Activated T-helper 1 cell treated with anti-CD3 and anti-CD28 coated beads, Interleukin-12 subunit alpha, Interleukin-12 subunit beta, Interleukin-2, Interleukin-4 antibody, amounts not matched to agents 30 ng/mL and 10 ng/mL and 1 ng/mL, durations not matched to agents 14 hours and 24 hours and 36 hours (primary cell): ENCODE data around the gene EPHB1. TPM values are rescaled to one million over a fixed set of nuclear protein-coding genes. Genes with fewer than 3 reads are reported as not detected.
"Not testable (repeated sequence)": the region's sequence is repeated elsewhere in the genome, so short reads cannot be mapped to it uniquely, and the experiment has no call there.

Source experiments
- DNase-seq: peaks from one replicate; pipeline ENCODE4 v3.0.0; 2021; ENCODE audit warnings: low spot score
- H3K27ac Mint-ChIP-seq: one replicate; pipeline ENCODE4 v1.8.0; 2021; ENCODE audit warnings: mild to moderate bottlenecking, mixed read lengths
- H3K27me3 Mint-ChIP-seq: one replicate; pipeline ENCODE4 v1.8.0; 2022; ENCODE audit warnings: mild to moderate bottlenecking, moderate library complexity, mixed read lengths; ENCODE audit not compliant: insufficient read depth
- H3K36me3 Mint-ChIP-seq: one replicate; pipeline ENCODE4 v1.8.0; 2021; ENCODE audit warnings: low read depth, mixed read lengths
- H3K4me1 Mint-ChIP-seq: one replicate; pipeline ENCODE4 v1.8.0; 2021; ENCODE audit warnings: low read depth, mixed read lengths
- H3K4me3 Mint-ChIP-seq: one replicate; pipeline ENCODE4 v1.8.0; 2021; ENCODE audit warnings: mild to moderate bottlenecking, moderate library complexity, mixed read lengths
- H3K9me3 Mint-ChIP-seq: one replicate; pipeline ENCODE4 v1.8.0; 2021; ENCODE audit warnings: mixed read lengths
- intact Hi-C: fragments of 100-400 bp; cut with micrococcal nuclease; formaldehyde crosslinking; loops from one replicate; pipeline ENCODE4 v1.15.1; 2024
- total RNA-seq: library from RNA; stranded (reverse); gene quantifications from 2 replicates; pipeline ENCODE4 v1.2.3, GENCODE V29; 2022

EPHB1 gene
- total RNA-seq, 1 donor from 2014 or later, result 5.2 TPM

GRCh38 chr3:135033737-135034136 is 238.7 kb downstream of the EPHB1 start:
- intact Hi-C loops, result no loop called here
- DNase-seq, result no peak
- no peak overlapping the region for H3K4me3 Mint-ChIP-seq
- H3K36me3 Mint-ChIP-seq, result no peaks in the 10 kb centered on the region
- no peak overlapping the region for H3K27ac Mint-ChIP-seq
- H3K4me1 Mint-ChIP-seq, result no peaks in the 10 kb centered on the region
- H3K9me3 Mint-ChIP-seq, result no peaks in the 10 kb centered on the region
- peaks cover 10% of the 10 kb centered on the region for H3K27me3 Mint-ChIP-seq

GRCh38 chr3:135034291-135034768 is 239.3 kb downstream of the EPHB1 start:
- H3K27me3 Mint-ChIP-seq, result peaks cover 10% of the 10 kb centered on the region
- DNase-seq, result no peak
- H3K27ac Mint-ChIP-seq, result no peak overlapping the region
- intact Hi-C loops, result no loop called here
- no peaks in the 10 kb centered on the region for H3K9me3 Mint-ChIP-seq
- no peak overlapping the region for H3K4me3 Mint-ChIP-seq
- no peaks in the 10 kb centered on the region for H3K4me1 Mint-ChIP-seq
- H3K36me3 Mint-ChIP-seq, result no peaks in the 10 kb centered on the region

DNA sequence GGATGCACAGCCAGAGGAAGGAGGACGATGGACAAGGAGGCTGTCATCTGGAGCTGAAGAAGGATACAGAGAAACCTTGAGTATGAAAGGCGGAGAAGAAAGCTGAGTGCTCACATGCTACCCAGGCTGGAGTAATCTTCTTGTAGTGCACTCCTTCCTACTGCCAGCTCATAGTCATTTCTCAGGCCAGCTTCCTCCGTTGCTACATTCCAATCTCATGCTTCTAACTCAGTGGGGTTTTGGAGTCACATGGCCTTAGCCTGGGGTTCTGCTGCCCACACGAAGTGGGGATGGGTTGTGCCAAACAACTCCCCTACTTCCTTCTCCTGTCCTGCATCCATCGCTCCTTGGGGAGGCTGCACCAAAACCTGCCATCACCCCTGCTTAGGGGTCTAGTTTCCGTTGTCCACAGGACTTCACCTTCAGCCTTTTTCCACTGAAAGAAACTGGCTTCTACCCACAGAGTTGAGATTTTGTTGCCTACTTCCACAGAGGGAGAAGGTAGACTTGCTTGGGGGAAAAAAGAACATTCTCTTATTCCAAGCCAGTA is 239.9 kb downstream of the EPHB1 start:
- intact Hi-C loops, result no loop called here
- no peak overlapping the region for H3K27ac Mint-ChIP-seq
- no peak for DNase-seq
- H3K36me3 Mint-ChIP-seq, result no peaks in the 10 kb centered on the region
- no peak overlapping the region for H3K4me3 Mint-ChIP-seq
- H3K9me3 Mint-ChIP-seq, result no peaks in the 10 kb centered on the region
- peaks cover 10% of the 10 kb centered on the region for H3K27me3 Mint-ChIP-seq
- no peaks in the 10 kb centered on the region for H3K4me1 Mint-ChIP-seq

DNA sequence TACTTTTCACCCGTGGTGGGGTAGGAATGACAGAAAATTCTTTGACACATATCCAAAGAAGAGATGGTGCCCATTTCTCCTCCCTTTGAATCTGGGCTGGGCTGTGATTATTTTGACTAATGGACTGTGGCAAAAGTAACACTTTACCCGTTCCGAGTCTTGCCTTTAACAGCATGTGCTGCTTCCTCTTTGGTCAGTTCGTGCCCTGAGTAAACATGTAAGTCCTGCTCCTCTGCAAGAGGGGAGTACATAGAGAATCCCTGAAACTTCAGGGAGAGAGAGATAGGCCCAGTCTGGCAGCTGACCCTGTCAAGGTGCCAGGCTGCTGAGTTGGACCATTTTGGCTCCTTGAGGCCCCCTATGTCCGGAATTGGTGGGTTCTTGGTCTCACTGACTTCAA is 243.1 kb downstream of the EPHB1 start:
- Mint-ChIP-seq H3K4me3 (no peak overlapping the region), H3K27ac (no peak overlapping the region), H3K36me3 (no peaks in the 10 kb centered on the region), H3K4me1 (no peaks in the 10 kb centered on the region), H3K27me3 (no peaks in the 10 kb centered on the region), H3K9me3 (no peaks in the 10 kb centered on the region)
- no peak for DNase-seq
- intact Hi-C loops, result no loop called here

DNA sequence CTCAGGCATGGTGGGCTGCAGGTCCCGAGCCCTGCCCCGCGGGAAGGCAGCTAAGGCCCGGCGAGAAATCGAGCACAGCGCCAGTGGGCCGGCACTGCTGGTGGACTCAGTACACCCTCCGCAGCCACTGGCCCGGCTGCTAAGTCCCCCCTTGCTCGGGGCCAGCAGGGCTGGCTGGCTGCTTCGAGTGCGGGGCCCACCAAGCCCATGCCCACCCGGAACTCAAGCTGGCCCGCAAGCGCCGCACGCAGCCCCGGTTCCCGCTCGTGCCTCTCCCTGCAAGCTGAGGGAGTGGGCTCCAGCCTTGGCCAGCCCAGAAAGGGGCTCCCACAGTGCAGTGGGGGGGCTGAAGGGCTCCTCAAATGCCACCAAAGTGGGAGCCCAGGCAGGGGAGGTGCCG is 244.5 kb downstream of the EPHB1 start:
- H3K27ac Mint-ChIP-seq, H3K4me1 Mint-ChIP-seq, DNase-seq, H3K36me3 Mint-ChIP-seq, H3K9me3 Mint-ChIP-seq, H3K27me3 Mint-ChIP-seq, intact Hi-C loops, H3K4me3 Mint-ChIP-seq: not testable (repeated sequence)

DNA sequence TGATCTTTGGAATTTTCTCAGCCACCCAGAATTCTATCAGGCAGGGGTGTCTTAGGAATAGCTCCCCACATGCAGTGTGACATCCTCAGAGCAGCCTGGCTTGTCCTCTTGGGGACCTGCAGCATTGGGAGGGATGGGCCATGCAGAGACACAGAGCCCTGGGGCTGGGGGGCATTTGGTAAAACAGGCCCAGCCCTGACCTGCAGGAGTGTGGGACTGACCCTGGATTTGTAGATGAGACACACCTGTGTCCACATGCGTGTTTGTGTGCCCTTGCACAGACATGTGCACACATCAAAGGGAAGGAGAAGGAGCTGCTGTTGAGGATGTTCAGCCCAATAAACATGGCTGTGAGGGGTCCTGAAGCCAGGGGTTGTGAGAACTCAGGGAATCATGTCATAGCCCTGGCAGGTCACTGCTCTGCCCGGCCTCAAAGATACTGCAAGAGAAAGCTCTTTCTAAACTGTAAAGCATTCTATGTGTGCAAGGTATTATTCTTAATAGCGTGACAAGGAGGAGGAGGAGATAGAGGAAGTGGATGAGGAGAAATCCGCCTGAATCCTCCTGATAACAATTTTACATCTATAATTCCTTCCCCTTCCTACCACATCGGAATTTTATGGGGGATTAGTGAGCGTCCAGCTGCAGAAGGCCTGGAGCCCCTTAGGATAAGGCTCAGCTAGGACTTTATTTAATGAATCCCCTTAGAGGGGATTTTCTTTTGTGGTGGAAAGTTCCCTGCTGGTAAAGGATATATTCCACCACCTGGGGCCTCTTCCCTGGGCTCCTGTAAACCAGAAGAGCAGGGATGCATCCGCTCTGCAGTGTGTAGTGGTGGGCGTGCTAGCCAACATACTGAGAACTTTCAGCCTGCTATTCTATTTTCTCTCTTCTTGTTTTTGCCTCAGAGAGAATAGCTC is 245.5 kb downstream of the EPHB1 start:
- no peak for DNase-seq
- Mint-ChIP-seq H3K4me3 (no peak overlapping the region), H3K9me3 (no peaks in the 10 kb centered on the region), H3K4me1 (no peaks in the 10 kb centered on the region), H3K27ac (no peak overlapping the region), H3K27me3 (no peaks in the 10 kb centered on the region), H3K36me3 (no peaks in the 10 kb centered on the region)
- intact Hi-C loops, result no loop called here

- Mint-ChIP-seq H3K27me3 (no peaks in the 10 kb centered on the region), H3K4me1 (no peaks in the 10 kb centered on the region), H3K27ac (no peak overlapping the region), H3K4me3 (no peak overlapping the region), H3K36me3 (no peaks in the 10 kb centered on the region), H3K9me3 (no peaks in the 10 kb centered on the region)
- no peak for DNase-seq
- intact Hi-C loops, result no loop called here
These were observed 246.5 kb downstream of the EPHB1 start for GRCh38 chr3:135041601-135042000.

DNA sequence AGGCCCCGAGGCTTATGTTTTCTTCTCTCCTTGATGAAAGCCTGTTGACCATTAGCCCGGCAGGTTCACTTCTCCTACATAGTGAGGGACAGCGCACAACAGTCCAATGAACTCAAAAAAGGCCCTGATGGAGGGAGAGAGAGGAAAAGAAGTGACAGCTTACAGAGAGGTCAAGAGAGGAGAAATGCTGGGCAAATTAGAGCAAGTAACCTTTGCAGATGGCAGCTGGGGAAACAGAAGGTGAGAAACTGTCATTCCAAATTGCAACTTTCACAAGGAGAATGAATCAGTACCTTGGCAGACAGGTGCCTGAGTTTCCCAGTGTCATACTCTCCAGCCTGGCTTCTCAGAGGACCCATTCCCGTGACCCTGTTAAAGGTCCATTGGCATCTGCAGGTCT is 252.0 kb downstream of the EPHB1 start:
- DNase-seq, result no peak
- Mint-ChIP-seq H3K9me3 (no peaks in the 10 kb centered on the region), H3K27me3 (no peaks in the 10 kb centered on the region), H3K36me3 (no peaks in the 10 kb centered on the region), H3K27ac (no peak overlapping the region), H3K4me3 (no peak overlapping the region), H3K4me1 (no peaks in the 10 kb centered on the region)
- intact Hi-C loops, result no loop called here

- Mint-ChIP-seq H3K4me1 (no peaks in the 10 kb centered on the region), H3K9me3 (no peaks in the 10 kb centered on the region), H3K4me3 (no peak overlapping the region), H3K27ac (no peak overlapping the region), H3K36me3 (no peaks in the 10 kb centered on the region), H3K27me3 (no peaks in the 10 kb centered on the region)
- intact Hi-C loops, result no loop called here
- no peak for DNase-seq
These were observed 255.5 kb downstream of the EPHB1 start for GRCh38 chr3:135050536-135050935.

- no peaks in the 10 kb centered on the region for H3K27me3 Mint-ChIP-seq
- no peak overlapping the region for H3K27ac Mint-ChIP-seq
- no peaks in the 10 kb centered on the region for H3K9me3 Mint-ChIP-seq
- H3K36me3 Mint-ChIP-seq, result no peaks in the 10 kb centered on the region
- H3K4me1 Mint-ChIP-seq, result no peaks in the 10 kb centered on the region
- intact Hi-C loops, result no loop called here
- DNase-seq, result no peak
- H3K4me3 Mint-ChIP-seq, result no peak overlapping the region
These were observed 256.4 kb downstream of the EPHB1 start for GRCh38 chr3:135051409-135051973.

- H3K4me1 Mint-ChIP-seq, result no peaks in the 10 kb centered on the region
- no peak overlapping the region for H3K4me3 Mint-ChIP-seq
- no peak overlapping the region for H3K27ac Mint-ChIP-seq
- H3K9me3 Mint-ChIP-seq, result no peaks in the 10 kb centered on the region
- DNase-seq, result no peak
- no peaks in the 10 kb centered on the region for H3K36me3 Mint-ChIP-seq
- intact Hi-C loops, result no loop called here
- no peaks in the 10 kb centered on the region for H3K27me3 Mint-ChIP-seq
These were observed 260.4 kb downstream of the EPHB1 start for GRCh38 chr3:135055449-135055848.

GRCh38 chr3:135056084-135056730 is 261.1 kb downstream of the EPHB1 start:
- Mint-ChIP-seq H3K27me3 (no peaks in the 10 kb centered on the region), H3K4me1 (no peaks in the 10 kb centered on the region), H3K4me3 (no peak overlapping the region), H3K36me3 (no peaks in the 10 kb centered on the region), H3K27ac (no peak overlapping the region), H3K9me3 (no peaks in the 10 kb centered on the region)
- DNase-seq, result no peak
- intact Hi-C loops, result no loop called here

GRCh38 chr3:135056733-135057310 is 261.8 kb downstream of the EPHB1 start:
- Mint-ChIP-seq H3K4me1 (no peaks in the 10 kb centered on the region), H3K27ac (no peak overlapping the region), H3K36me3 (no peaks in the 10 kb centered on the region), H3K27me3 (no peaks in the 10 kb centered on the region), H3K4me3 (no peak overlapping the region), H3K9me3 (no peaks in the 10 kb centered on the region)
- intact Hi-C loops, result no loop called here
- no peak for DNase-seq
